Stimulated activated naive CD8-positive, alpha-beta T cell treated with anti-CD3 and anti-CD28 coated beads, Interleukin-15, Interleukin-2, amounts not matched to agents 100 ng/mL and 50 ng/mL, for 24 hours (primary cell): ENCODE data around the gene CRYM.
A peak's percentile ranks its signal among the peaks of the same experiment; 100 is the strongest.
"Not testable (repeated sequence)": the region's sequence is repeated elsewhere in the genome, so short reads cannot be mapped to it uniquely, and the experiment has no call there.

Experiments used
- H3K27ac Mint-ChIP-seq: one replicate; pipeline ENCODE4 v1.8.0; 2021; ENCODE audit warnings: mild to moderate bottlenecking, mixed read lengths
- H3K27me3 Mint-ChIP-seq: one replicate; pipeline ENCODE4 v1.8.0; 2021; ENCODE audit warnings: mixed read lengths
- H3K36me3 Mint-ChIP-seq: one replicate; pipeline ENCODE4 v1.8.0; 2021; ENCODE audit warnings: low read depth, mixed read lengths
- H3K4me1 Mint-ChIP-seq: one replicate; pipeline ENCODE4 v1.8.0; 2021; ENCODE audit warnings: low read depth, mixed read lengths
- H3K4me3 Mint-ChIP-seq: one replicate; pipeline ENCODE4 v1.8.0; 2021; ENCODE audit warnings: mild to moderate bottlenecking, mixed read lengths
- H3K9me3 Mint-ChIP-seq: one replicate; pipeline ENCODE4 v1.8.0; 2021; ENCODE audit warnings: mixed read lengths

Gene CRYM

DNA sequence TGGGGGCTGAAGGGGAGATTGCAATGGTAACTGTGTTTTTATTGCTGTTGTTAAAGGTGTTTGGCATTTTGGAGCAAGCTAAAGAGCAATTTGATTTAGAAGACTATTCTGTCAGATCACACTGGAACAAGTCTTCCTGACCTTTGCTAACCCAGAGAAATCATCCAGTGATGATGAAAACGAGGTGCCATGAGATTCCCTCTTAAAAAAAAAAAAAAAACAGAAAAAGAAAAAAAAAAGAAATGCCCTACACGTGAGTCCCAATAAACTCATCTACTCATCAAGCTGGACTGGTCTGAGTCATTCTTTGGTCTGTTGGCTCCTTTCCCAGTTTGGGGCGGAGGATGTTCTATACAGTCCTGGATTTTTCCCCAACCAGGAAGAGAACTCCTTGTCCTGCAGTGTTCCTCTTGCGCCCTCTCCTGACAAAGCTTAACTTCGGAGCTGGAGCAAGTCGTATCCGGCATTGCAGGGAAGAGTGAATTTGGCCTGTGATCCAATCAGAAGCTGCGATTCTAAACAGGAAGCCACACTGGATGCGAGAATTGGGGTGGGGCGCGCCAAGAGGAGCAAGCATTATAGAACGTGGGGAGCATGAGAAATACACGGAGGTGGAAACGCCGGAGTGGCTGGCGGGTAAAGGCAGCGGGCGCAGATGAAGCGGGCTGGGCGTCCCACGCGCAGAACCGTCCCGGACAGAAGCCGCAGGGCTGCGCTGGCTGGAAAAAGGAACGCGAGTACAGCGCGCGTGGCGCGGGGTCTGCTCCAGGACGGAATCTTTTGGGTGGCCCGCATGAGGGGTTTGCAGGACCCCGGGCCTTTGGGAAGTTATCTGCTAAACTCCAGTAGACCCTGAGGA lies 22.4 kb upstream of the CRYM start:
- Mint-ChIP-seq H3K4me1 (peaks cover 30% of the 10 kb centered on the region), H3K27ac (peak overlapping the region; percentile 84), H3K9me3 (no peaks in the 10 kb centered on the region), H3K4me3 (peak overlapping the region; percentile 91), H3K36me3 (no peaks in the 10 kb centered on the region), H3K27me3 (peaks cover 43% of the 10 kb centered on the region)

DNA sequence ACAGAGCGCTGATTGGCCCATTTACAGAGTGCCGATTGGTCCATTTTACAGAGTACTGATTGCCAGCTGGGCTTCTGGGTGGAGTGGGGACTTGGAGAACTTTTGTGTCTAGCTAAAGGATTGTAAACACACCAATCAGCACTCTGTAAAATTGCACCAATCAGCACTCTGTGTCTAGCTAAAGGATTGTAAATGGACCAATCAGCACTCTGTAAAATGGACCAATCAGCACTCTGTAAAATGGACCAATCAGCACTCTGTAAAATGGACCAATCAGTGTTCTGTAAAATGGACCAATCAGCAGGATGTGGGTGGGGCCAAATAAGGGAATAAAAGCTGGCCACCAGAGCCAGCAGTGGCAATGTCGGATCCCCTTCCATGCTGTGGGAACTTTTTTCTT lies 11.7 kb upstream of the CRYM start:
- H3K4me3 Mint-ChIP-seq, H3K27ac Mint-ChIP-seq, H3K4me1 Mint-ChIP-seq, H3K9me3 Mint-ChIP-seq, H3K36me3 Mint-ChIP-seq: not testable (repeated sequence)
- H3K27me3 Mint-ChIP-seq, result peaks cover 75% of the 10 kb centered on the region

DNA sequence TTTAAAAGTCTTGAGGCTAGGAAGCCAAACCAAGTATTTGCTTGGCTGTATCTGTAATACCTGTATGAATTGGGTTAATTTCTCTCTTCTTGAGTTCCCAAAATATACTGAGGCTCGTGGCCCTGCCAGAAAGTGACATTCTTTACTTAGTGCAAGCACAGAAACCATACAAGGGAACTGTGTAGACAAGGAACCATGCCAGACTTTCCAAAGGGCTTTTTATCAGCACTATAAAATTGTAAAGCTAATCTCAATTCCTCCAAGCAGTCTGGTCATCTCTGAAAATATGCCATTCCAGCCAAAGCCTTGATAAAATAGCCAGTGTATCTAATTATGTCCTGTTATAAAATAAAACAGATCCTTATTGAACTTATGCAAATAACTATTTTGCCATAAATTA lies 7.2 kb upstream of the CRYM start:
- Mint-ChIP-seq H3K4me1 (peaks cover 5% of the 10 kb centered on the region), H3K27me3 (peaks cover 66% of the 10 kb centered on the region), H3K36me3 (no peaks in the 10 kb centered on the region), H3K27ac (no peak overlapping the region), H3K9me3 (peaks cover 2% of the 10 kb centered on the region), H3K4me3 (no peak overlapping the region)

DNA sequence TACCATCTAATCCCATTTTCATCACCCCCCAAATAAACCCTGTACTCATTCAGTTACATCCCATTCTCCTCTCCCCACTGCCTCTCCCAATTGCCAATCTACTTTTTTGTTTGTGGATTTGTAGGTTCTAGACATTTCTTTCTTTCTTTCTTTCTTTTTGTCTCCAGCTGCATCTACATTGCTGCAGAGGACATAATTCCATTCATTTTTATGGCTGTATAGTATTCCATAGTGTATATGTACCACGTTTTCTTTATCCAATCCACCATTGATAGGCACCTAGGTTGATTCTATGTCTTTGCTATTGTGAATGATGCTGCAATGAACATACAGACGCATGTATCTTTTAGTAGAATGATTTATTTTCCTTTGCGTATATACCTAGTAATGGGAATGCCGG lies 6.3 kb upstream of the CRYM start:
- Mint-ChIP-seq H3K27ac (no peak overlapping the region), H3K4me1 (peaks cover 5% of the 10 kb centered on the region), H3K4me3 (peak overlapping the region; percentile 42), H3K27me3 (peaks cover 67% of the 10 kb centered on the region), H3K36me3 (no peaks in the 10 kb centered on the region), H3K9me3 (peaks cover 2% of the 10 kb centered on the region)

DNA sequence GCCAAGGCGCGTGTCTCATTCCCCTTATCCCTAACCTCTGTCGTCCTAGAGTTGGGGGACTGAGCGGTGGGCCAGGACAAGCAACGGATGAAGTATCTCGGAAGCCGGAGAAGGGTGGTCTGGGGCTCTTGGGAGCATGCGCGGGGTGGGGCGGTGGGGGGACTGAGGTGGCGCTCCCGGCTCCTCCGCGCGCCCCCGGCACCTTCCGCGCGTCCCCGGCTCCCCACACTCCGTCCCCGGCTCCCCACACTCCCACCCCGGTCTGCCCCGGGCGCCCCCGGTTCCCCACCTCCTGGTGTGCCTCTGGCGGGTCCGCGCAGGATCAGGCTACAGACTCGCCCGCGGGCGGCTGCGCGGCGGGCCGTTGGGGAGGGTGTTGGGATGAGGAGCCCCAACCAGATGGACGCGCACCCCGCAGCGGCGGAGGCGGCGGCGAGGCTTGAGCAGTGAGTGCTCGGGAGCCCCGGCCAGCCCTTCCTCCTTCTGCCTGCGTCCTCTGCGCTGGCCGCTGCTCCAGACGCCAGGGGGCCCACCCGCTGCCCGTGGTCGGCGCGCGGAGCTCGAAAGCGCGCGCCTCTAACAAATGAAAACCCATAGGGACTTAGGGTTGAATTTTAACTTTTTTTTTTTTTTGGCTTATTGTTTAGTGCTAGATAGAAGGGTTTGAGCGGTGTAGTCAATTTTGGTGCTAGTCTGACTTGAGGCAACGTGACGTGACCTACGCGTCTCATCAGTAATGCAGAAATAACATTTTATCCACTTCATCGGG lies 5.6 kb upstream of the CRYM start:
- Mint-ChIP-seq H3K9me3 (peaks cover 2% of the 10 kb centered on the region), H3K4me3 (peak overlapping the region; percentile 48), H3K27ac (no peak overlapping the region), H3K36me3 (no peaks in the 10 kb centered on the region), H3K27me3 (peaks cover 67% of the 10 kb centered on the region), H3K4me1 (peaks cover 6% of the 10 kb centered on the region)

DNA sequence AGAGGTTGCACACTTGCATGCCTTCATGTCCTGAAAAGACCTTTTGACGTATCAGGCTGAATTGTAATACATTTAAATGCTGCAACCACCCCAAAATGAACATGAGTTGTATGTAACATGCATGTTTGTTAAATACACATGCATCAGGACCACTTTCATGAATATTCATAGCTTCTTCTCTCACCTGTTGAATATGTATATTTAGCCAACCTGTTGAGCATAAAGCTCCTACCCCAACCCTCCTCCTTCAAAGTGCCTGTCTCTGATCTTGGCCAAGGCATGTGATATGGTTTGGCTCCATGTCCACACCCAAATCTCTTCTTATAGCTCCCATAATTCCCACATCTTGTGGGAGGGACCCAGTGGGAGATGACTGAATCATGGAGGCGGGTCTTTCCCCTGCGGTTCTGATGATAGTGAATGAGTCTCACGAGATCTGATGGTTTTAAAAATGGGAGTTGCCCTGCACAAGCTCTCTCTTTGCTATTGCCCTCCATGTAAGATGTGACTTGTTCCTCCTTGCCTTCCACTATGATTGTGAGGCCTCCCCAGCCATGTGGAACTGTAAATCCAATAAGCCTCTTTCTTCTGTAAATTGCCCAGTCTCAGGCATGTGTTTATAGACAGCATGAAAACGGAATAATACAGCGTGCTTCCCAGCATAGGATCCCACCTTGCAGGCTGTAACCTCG lies 3.8 kb upstream of the CRYM start:
- no peak overlapping the region for H3K4me3 Mint-ChIP-seq
- no peak overlapping the region for H3K27ac Mint-ChIP-seq
- H3K36me3 Mint-ChIP-seq, result no peaks in the 10 kb centered on the region
- peaks cover 14% of the 10 kb centered on the region for H3K4me1 Mint-ChIP-seq
- peaks cover 67% of the 10 kb centered on the region for H3K27me3 Mint-ChIP-seq
- no peaks in the 10 kb centered on the region for H3K9me3 Mint-ChIP-seq

DNA sequence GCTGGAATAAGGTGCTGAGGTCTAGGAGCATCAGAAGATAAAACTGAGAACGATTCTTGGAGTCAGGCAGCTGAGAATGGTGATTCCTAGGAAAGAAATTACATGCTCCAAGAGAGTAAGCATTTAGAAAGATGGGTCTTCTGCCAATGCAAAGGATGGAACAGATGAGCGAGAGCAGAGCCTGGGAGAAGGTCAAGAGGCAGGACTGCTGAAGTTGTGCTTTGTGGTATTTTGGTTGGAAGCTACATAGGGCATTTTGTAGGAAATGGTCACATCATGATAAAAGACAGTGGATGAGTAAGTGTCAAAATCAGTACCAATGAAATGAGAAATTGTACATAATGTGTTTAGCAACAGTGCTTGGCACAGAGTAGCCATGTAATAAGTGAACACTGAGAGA lies 1.4 kb upstream of the CRYM start:
- H3K36me3 Mint-ChIP-seq, result no peaks in the 10 kb centered on the region
- H3K9me3 Mint-ChIP-seq, result no peaks in the 10 kb centered on the region
- no peak overlapping the region for H3K4me3 Mint-ChIP-seq
- no peak overlapping the region for H3K27ac Mint-ChIP-seq
- H3K4me1 Mint-ChIP-seq, result peaks cover 14% of the 10 kb centered on the region
- peaks cover 71% of the 10 kb centered on the region for H3K27me3 Mint-ChIP-seq

DNA sequence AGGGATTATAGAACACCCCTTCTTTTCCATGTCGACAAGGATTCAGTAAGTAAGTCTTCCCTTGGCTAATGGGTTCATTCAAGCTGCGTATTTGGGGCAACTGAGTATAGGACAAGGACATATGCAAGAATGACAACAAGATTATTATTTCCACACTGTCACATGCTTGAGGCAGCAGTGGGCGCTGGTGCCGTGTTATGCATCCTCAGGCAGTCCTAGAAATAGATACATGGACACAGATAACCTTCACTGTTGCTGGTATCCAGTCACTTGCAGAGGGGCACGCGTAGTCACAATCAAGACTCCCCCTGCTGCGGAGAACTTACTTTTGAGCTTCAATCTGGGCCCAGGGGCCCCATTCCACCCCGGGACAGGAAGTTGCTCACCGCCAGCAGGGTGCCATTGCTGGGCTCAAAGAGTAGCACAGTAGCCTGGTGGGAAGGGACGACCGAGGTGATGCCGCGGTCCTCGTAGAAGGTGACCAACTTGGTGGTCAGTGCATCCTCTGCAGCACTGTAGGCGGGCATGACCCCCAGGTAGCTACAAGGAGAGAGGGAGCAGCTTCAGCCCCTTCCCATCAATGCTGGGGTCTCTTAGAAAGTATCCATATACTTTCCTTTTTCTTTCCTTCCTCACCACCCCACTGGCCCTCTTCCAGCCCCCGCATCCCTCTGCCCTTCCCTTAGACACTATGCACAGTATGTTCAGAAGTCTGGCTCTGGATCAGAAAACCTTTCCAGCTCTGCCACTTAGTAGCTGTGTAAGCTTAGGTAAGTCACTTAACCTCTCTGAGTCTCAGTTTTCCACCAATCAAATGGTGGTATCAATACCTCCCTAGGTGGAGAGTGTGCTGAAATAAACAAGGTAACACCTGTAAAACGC lies 804 bp downstream of the CRYM start:
- Mint-ChIP-seq H3K4me3 (no peak overlapping the region), H3K27ac (no peak overlapping the region)

DNA sequence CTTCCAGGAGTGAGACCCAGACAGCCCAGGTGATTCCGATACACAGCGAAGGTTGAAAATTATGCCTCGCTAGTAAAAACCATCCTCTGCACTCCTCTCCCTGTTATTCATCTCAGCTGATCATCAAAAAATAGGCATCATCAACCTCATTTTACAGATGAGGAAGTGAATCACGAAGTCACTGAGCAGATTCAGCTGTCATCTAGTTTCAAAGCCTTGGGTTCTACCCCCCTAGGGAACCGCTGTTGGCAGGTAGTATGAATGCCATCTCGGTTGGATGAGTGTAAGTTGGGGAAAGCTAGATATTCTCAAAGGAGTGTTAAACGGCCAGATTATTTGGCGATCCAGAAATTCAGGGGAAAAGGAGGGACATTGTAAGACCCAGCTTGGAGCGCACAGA lies 2.0 kb downstream of the CRYM start:
- no peaks in the 10 kb centered on the region for H3K36me3 Mint-ChIP-seq
- no peak overlapping the region for H3K27ac Mint-ChIP-seq
- H3K27me3 Mint-ChIP-seq, result peaks cover 56% of the 10 kb centered on the region
- no peaks in the 10 kb centered on the region for H3K9me3 Mint-ChIP-seq
- no peak overlapping the region for H3K4me3 Mint-ChIP-seq
- peaks cover 9% of the 10 kb centered on the region for H3K4me1 Mint-ChIP-seq

More for the DNA sequence above, 804 bp downstream of the CRYM start:
- Mint-ChIP-seq H3K27me3 (peaks cover 64% of the 10 kb centered on the region), H3K36me3 (no peaks in the 10 kb centered on the region), H3K4me1 (peaks cover 9% of the 10 kb centered on the region), H3K9me3 (no peaks in the 10 kb centered on the region)

DNA sequence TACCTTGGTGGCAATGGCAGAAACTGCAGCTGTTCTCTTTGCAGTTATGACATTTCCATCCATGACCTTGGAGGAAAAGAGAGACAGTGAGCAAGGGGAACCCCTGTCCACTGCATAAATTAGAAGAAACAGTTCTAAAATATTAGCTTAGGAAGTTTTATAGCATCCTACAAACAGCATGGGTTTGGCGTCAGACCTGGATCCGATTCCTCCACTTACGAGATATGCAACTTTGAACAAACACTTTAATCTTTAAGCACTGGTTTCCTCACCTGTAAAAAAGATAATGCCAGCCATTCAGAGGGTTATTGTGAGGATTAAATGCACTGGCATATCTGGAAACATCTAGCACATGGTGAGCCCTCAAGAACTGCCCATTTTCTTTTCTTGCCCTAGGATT lies 2.6 kb downstream of the CRYM start:
- Mint-ChIP-seq H3K36me3 (no peaks in the 10 kb centered on the region), H3K27ac (no peak overlapping the region), H3K4me3 (no peak overlapping the region), H3K27me3 (peaks cover 54% of the 10 kb centered on the region), H3K9me3 (no peaks in the 10 kb centered on the region), H3K4me1 (peaks cover 9% of the 10 kb centered on the region)

DNA sequence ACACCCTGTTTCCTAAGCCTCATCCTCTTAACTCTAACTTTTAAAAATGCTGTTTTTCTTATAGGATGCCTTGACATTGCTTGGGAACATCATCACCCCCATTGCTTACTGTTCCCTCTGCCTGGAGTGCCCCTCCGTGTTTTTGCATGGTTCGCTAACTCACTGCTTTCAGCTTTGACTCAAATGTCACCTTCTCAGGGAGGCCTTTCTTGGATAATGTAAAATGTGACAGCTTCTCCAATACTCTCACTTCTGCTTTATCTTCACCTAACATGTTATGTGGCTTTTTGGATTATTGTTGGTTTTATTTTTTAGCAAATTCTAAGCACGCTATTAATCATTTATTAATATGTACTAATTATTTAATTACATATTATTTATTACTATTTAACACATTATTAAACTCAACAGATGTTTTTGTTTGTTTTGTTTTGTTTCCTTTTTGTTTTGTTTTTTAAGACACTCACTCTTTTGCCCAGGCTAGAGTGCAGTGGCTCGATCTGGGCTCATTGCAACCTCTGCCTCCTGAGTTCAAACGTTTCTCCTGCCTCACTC lies 3.8 kb downstream of the CRYM start:
- Mint-ChIP-seq H3K36me3 (no peaks in the 10 kb centered on the region), H3K27ac (no peak overlapping the region), H3K27me3 (peaks cover 46% of the 10 kb centered on the region), H3K4me1 (peaks cover 9% of the 10 kb centered on the region), H3K9me3 (no peaks in the 10 kb centered on the region), H3K4me3 (no peak overlapping the region)

DNA sequence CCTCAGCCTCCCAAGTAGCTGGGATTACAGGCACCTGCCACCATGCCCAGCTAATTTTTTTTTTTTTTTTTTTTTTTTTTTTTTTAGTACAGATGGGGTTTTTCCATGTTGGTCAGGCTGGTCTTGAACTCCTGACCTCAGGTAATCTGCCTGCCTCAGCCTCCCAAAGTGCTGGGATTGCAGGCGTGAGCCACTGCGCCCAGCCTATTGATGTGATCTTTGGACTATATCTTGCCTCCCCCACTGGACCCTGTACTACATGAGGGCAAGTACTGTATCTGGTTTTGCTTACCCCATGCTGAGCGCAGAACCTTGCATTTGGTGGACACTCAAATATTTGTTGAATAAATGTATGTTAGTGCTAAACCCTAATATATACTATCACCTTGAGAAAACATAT lies 5.3 kb downstream of the CRYM start:
- H3K4me1 Mint-ChIP-seq, H3K36me3 Mint-ChIP-seq, H3K9me3 Mint-ChIP-seq, H3K4me3 Mint-ChIP-seq, H3K27ac Mint-ChIP-seq: not testable (repeated sequence)
- peaks cover 32% of the 10 kb centered on the region for H3K27me3 Mint-ChIP-seq

DNA sequence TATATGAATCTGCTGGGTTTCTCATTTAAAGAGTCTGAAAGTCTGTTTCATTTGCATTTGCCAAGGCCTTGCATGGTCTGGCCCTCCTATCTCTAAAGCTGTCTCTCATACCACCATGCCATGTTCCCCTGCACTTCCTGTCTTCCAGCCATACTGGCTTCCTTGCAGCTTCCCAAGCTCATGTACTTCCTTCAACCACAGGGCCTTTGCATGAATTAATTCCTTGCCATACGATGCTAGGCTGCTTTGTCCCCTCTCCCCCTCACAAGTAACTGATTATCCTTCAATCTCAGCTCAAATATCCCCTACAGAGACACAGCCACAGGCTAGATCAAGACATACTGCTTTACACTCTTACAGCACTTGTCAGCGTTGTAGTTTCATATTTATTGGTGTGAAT lies 5.8 kb downstream of the CRYM start:
- Mint-ChIP-seq H3K4me3 (no peak overlapping the region), H3K27me3 (peaks cover 28% of the 10 kb centered on the region), H3K4me1 (no peaks in the 10 kb centered on the region), H3K36me3 (no peaks in the 10 kb centered on the region), H3K9me3 (no peaks in the 10 kb centered on the region), H3K27ac (no peak overlapping the region)

DNA sequence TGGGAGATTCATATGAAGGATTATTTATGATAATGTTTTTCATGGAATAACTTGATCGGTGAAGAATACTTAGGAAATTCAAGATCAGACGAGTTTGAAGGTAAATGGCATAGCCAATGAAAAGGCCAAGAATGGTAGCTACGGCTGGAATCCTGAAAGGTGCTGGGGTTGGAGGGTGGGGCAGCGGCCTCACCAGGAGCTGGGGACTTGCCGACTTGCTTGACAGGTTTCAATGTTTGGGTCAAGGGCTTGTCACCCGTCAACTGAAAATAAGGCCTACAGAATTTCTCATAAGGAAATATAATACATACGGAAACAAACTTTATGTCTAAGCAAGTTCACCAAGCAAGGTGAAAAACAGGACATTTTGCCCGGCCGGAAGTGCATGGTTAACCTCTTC lies 9.9 kb downstream of the CRYM start:
- Mint-ChIP-seq H3K9me3 (no peaks in the 10 kb centered on the region), H3K27me3 (peaks cover 4% of the 10 kb centered on the region), H3K27ac (no peak overlapping the region), H3K4me3 (no peak overlapping the region), H3K4me1 (peaks cover 7% of the 10 kb centered on the region), H3K36me3 (no peaks in the 10 kb centered on the region)
